Adrenal gland (tissue), 5 donors: ENCODE data around the gene MARVELD3.

ENCODE experiments used
- POLR2A ChIP-seq, 2 donors: fragments of 450-650 bp; IDR thresholded peaks; one replicate each; pipeline ENCODE4 v1.6.1; 2017; ENCODE audit warnings: antibody characterized with exemption in 2 of 2, mild to moderate bottlenecking in 2 of 2, moderate library complexity in 1 of 2
- TF ChIP-seq, protein P1 (sequence below), 6 experiments: fragments of 450-650 bp in 4 of 6; fragments of 200-600 bp in 2 of 6; sonication (generic) in 1 of 6; IDR thresholded peaks; 1 replicate in 5 of 6; 2 replicates in 1 of 6; pipeline versions ENCODE4 v1.5.1 to v1.8.0; 2016 to 2021; ENCODE audit warnings: antibody characterized with exemption in 6 of 6, mild to moderate bottlenecking in 2 of 6, moderate library complexity in 1 of 6
- donor health status: DM: no; HTN: no; CAD: no.

DNA sequence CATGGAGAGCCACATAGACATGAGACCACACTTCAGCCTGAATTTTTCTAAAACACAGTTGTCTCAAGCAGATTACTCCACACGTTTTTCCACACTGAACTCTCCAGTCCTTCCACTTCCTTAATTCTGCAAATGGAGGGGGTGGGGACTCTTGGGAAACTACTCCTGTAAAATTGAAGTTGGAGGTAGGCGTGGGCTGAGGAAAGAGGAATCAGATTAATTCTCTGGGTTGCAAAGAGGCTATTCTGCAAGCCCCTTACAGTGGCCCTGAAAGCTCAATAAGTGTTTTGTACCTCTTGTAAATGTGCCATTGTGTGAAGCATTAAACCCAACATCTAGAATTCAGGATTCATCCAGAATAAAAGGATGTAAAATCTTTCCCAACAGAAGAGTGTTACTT, 9.6 kb downstream of the MARVELD3 start:
- TF ChIP-seq, protein P1, sequence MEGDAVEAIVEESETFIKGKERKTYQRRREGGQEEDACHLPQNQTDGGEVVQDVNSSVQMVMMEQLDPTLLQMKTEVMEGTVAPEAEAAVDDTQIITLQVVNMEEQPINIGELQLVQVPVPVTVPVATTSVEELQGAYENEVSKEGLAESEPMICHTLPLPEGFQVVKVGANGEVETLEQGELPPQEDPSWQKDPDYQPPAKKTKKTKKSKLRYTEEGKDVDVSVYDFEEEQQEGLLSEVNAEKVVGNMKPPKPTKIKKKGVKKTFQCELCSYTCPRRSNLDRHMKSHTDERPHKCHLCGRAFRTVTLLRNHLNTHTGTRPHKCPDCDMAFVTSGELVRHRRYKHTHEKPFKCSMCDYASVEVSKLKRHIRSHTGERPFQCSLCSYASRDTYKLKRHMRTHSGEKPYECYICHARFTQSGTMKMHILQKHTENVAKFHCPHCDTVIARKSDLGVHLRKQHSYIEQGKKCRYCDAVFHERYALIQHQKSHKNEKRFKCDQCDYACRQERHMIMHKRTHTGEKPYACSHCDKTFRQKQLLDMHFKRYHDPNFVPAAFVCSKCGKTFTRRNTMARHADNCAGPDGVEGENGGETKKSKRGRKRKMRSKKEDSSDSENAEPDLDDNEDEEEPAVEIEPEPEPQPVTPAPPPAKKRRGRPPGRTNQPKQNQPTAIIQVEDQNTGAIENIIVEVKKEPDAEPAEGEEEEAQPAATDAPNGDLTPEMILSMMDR (IDR thresholded peaks at IDR 0.05), result no peak
- TF ChIP-seq POLR2A (IDR thresholded peaks at IDR 0.05), result no peak
